HFF-Myc (cell line): ENCODE measurements around the gene TXNDC5.

ENCODE experiments used
- DNase-seq: peaks from one replicate; pipeline ENCODE4 v3.0.0-alpha.2; 2011; ENCODE audit warnings: low read depth; ENCODE audit errors: extremely low read depth
- H3K4me3 ChIP-seq: replicated peaks from 2 replicates; pipeline ENCODE4 v1.5.1; 2011; ENCODE audit warnings: low read depth, mild to moderate bottlenecking, control low read depth, low read length
- CTCF ChIP-seq: IDR thresholded peaks from 2 replicates; pipeline ENCODE4 v1.5.1; 2012; ENCODE audit warnings: mild to moderate bottlenecking, low read depth, low read length, control low read depth; ENCODE audit errors: missing control alignments

Gene TXNDC5

GRCh38 chr6:7882505-7883257 lies 27.9 kb downstream of the TXNDC5 start:
- DNase-seq: no peak
- TF ChIP-seq CTCF: no peak
- H3K4me3 ChIP-seq: no peak overlapping the region

- no peak for DNase-seq
- TF ChIP-seq CTCF: no peak
Measured at GRCh38 chr6:7881765-7882500, 28.7 kb downstream of the TXNDC5 start.

GRCh38 chr6:7880718-7881107 lies 29.9 kb downstream of the TXNDC5 start:
- no peak for TF ChIP-seq CTCF
- no peak for DNase-seq
- H3K4me3 ChIP-seq: no peak overlapping the region

More at GRCh38 chr6:7881765-7882500, 28.7 kb downstream of the TXNDC5 start:
- H3K4me3 ChIP-seq: no peak overlapping the region

- DNase-seq: no peak
- H3K4me3 ChIP-seq: no peak overlapping the region
- no peak for TF ChIP-seq CTCF
Measured at GRCh38 chr6:7879980-7880717, 30.4 kb downstream of the TXNDC5 start.

GRCh38 chr6:7879579-7879978 lies 31.0 kb downstream of the TXNDC5 start:
- TF ChIP-seq CTCF: no peak
- no peak overlapping the region for H3K4me3 ChIP-seq
- no peak for DNase-seq

GRCh38 chr6:7879043-7879442 lies 31.5 kb downstream of the TXNDC5 start:
- no peak overlapping the region for H3K4me3 ChIP-seq
- TF ChIP-seq CTCF: no peak
- DNase-seq: no peak
